ENCODE data around the gene MYCN.

DNA sequence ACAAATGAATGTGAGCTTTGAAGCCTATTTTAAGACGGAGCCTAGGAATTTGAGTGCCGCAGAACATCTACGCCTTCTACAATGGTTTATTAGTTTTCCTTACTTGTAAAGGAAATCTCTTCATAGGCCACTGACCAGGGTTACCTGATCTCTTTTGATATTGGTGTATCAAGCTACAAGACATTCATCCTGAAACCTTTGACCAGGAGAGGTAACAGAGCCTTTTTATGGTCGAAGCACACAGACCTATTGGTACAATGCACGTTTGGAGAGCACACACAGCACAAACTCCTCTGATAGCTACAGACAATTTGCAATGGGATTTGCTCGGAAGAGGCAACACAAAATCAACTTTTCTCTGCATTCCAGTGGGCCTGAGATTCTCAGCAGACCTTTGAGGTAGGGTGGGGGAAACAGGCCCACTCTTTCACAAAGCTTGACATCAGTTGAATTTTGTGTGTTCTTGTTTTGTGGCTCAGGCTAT, 12.8 kb downstream of the MYCN start:
- TF ChIP-seq, protein P1, sequence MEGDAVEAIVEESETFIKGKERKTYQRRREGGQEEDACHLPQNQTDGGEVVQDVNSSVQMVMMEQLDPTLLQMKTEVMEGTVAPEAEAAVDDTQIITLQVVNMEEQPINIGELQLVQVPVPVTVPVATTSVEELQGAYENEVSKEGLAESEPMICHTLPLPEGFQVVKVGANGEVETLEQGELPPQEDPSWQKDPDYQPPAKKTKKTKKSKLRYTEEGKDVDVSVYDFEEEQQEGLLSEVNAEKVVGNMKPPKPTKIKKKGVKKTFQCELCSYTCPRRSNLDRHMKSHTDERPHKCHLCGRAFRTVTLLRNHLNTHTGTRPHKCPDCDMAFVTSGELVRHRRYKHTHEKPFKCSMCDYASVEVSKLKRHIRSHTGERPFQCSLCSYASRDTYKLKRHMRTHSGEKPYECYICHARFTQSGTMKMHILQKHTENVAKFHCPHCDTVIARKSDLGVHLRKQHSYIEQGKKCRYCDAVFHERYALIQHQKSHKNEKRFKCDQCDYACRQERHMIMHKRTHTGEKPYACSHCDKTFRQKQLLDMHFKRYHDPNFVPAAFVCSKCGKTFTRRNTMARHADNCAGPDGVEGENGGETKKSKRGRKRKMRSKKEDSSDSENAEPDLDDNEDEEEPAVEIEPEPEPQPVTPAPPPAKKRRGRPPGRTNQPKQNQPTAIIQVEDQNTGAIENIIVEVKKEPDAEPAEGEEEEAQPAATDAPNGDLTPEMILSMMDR (IDR thresholded peaks at IDR 0.05; ENCODE audit: control extremely low read depth in 1 of 3, insufficient read depth in 1 of 3, low read depth in 1 of 3, low read length in 3 of 3): no peak
- TF ChIP-seq SIN3A (conservative IDR thresholded peaks at IDR 0.05 in 1 of 2, IDR thresholded peaks at IDR 0.05 in 1 of 2; ENCODE audit: low read depth in 1 of 2, low read length in 2 of 2): no peak
- TF ChIP-seq NRF1 (IDR thresholded peaks at IDR 0.05; ENCODE audit: low read depth, low read length): no peak
- TF ChIP-seq SP2 (IDR thresholded peaks at IDR 0.05; ENCODE audit: low read length): no peak
- TF ChIP-seq POLR2A (IDR thresholded peaks at IDR 0.05; ENCODE audit: control extremely low read depth in 1 of 2, low read depth in 2 of 2, low read length in 2 of 2): no peak
- no peak for TF ChIP-seq TAF1 (IDR thresholded peaks at IDR 0.05; ENCODE audit: low read depth, low read length)
